Peyer's patch (tissue), 4 donors: ENCODE results near the gene BEND7. TPM values are rescaled to one million over a fixed set of nuclear protein-coding genes. Genes with fewer than 3 reads are reported as not detected.

Source experiments
- DNase-seq, 3 donors: peaks; one replicate each; pipeline ENCODE4 v3.0.0-alpha.2; 2017 to 2019
- H3K27ac ChIP-seq, 4 donors: fragments of 200-600 bp; sonication (generic); one replicate each; pipeline ENCODE4 v1.5.1; 2016 to 2019
- H3K27me3 ChIP-seq, 2 donors: fragments of 200-600 bp; sonication (generic); one replicate each; pipeline ENCODE4 v1.5.1; 2019
- H3K36me3 ChIP-seq, 3 donors: fragments of 200-600 bp; sonication (generic); one replicate each; pipeline ENCODE4 v1.5.1; 2016 to 2019
- H3K4me1 ChIP-seq, 4 donors: fragments of 200-600 bp; sonication (generic); one replicate each; pipeline ENCODE4 v1.5.1; 2016 to 2019
- H3K4me3 ChIP-seq, 4 donors: fragments of 200-600 bp; sonication (generic); 1 replicate in 3 of 4; 2 replicates in 1 of 4; pipeline ENCODE4 v1.5.1; 2016 to 2019; ENCODE audit warnings: mild to moderate bottlenecking in 1 of 4
- H3K9me3 ChIP-seq, 4 donors: fragments of 200-600 bp; sonication (generic); one replicate each; pipeline ENCODE4 v1.5.1; 2016 to 2019; ENCODE audit warnings: mild to moderate bottlenecking in 1 of 4
- POLR2A ChIP-seq, 2 donors: fragments of 450-650 bp; IDR thresholded peaks; one replicate each; pipeline ENCODE4 v1.5.1; 2017; ENCODE audit warnings: antibody characterized with exemption in 2 of 2, mild to moderate bottlenecking in 2 of 2, moderate library complexity in 2 of 2
- total RNA-seq, 4 donors: library from RNA; depleted of rRNA; stranded (reverse); fragments of >200 nt; gene quantifications; one replicate each; pipeline ENCODE4 v1.1.0, GENCODE V29; 2016
- TF ChIP-seq, protein P1 (sequence below), 6 experiments: fragments of 450-650 bp in 4 of 6; fragments of 200-600 bp in 2 of 6; sonication (generic) in 1 of 6; IDR thresholded peaks; one replicate each; pipeline ENCODE4 v1.5.1; 2017 to 2019; ENCODE audit warnings: antibody characterized with exemption in 6 of 6, mild to moderate bottlenecking in 3 of 6, moderate library complexity in 1 of 6

Gene BEND7
- total RNA-seq, 4 donors from 2014 or later, result 23.1 to 136 (median 97.8) TPM

DNA sequence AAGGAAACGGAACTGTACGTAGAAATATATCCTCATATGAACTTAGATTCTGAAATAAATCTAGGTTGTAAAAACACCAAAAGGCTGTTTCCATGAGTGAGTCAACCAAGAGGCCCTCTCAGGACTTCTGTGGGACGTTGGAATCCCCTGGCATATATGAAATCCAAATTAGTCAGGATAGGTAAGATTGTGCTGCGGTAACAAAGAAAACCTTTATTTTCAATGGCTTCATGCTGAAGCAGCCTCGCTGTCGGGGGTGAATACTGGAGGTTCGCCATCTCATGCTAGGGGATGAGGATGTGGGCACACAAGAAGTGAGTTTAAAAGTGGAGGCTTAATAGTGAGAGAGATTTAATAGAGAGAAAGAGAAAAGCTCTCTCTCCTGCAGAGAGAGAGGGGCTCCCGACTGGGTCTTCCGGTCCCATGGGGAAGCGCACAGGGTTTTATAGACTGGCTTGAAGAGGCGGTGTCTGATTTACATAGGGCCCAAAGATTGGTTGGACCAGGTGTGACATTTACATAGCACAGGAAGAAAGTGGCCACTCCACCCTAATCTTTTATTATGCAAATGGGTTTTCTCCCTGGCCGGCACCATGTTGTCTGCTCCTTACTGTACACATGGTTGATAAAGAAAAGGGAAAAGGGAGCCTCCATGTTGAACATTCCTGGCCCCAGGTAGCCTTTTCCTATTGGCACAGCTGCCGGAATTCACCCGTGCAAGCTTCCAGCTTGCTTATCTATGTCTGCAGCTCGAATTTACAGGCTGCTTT lies 128.4 kb downstream of the BEND7 start:
- DNase-seq, result no peak
- H3K27me3 ChIP-seq, result no peaks in the 10 kb centered on the region
- H3K27ac ChIP-seq, result no peak overlapping the region
- H3K36me3 ChIP-seq, result no peaks in the 10 kb centered on the region
- TF ChIP-seq, protein P1, sequence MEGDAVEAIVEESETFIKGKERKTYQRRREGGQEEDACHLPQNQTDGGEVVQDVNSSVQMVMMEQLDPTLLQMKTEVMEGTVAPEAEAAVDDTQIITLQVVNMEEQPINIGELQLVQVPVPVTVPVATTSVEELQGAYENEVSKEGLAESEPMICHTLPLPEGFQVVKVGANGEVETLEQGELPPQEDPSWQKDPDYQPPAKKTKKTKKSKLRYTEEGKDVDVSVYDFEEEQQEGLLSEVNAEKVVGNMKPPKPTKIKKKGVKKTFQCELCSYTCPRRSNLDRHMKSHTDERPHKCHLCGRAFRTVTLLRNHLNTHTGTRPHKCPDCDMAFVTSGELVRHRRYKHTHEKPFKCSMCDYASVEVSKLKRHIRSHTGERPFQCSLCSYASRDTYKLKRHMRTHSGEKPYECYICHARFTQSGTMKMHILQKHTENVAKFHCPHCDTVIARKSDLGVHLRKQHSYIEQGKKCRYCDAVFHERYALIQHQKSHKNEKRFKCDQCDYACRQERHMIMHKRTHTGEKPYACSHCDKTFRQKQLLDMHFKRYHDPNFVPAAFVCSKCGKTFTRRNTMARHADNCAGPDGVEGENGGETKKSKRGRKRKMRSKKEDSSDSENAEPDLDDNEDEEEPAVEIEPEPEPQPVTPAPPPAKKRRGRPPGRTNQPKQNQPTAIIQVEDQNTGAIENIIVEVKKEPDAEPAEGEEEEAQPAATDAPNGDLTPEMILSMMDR (IDR thresholded peaks at IDR 0.05), result no peak
- no peak for TF ChIP-seq POLR2A (IDR thresholded peaks at IDR 0.05)
- no peak overlapping the region for H3K4me3 ChIP-seq
- H3K9me3 ChIP-seq, result no peaks in the 10 kb centered on the region
- H3K4me1 ChIP-seq, result peaks cover 0 to 6% (median 0%) of the 10 kb centered on the region in 4 donors

DNA sequence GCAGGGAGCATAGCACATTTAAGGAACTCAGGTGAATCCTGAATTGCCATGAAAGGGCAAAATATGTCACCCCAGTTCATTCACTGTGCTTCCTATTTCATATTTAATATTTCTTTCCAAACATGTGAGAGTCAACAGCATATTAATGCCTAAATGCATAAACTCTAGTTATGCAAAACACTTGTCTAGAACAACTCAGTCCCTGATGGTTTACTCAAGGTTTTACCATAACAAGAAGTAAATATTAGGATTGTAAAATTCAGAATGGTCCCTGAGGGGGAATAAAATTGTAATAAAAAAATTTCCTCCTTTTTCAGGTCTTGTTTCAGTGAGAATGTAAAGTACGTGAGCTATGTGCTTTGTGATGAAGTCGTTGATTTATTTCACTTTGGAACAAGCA lies 129.1 kb downstream of the BEND7 start:
- Histone ChIP-seq H3K36me3 (no peaks in the 10 kb centered on the region), H3K9me3 (no peaks in the 10 kb centered on the region), H3K27me3 (no peaks in the 10 kb centered on the region), H3K4me1 (peaks cover 0 to 6% (median 0%) of the 10 kb centered on the region in 4 donors), H3K4me3 (no peak overlapping the region), H3K27ac (no peak overlapping the region)
- DNase-seq, result no peak
- TF ChIP-seq POLR2A (IDR thresholded peaks at IDR 0.05), result no peak
- TF ChIP-seq, protein P1 (IDR thresholded peaks at IDR 0.05), result no peak

GRCh38 chr10:13399236-13399635 lies 129.6 kb downstream of the BEND7 start:
- TF ChIP-seq POLR2A (IDR thresholded peaks at IDR 0.05), result no peak
- TF ChIP-seq, protein P1 (IDR thresholded peaks at IDR 0.05), result no peak
- Histone ChIP-seq H3K27ac (no peak overlapping the region), H3K9me3 (no peaks in the 10 kb centered on the region), H3K36me3 (no peaks in the 10 kb centered on the region), H3K4me3 (no peak overlapping the region), H3K27me3 (no peaks in the 10 kb centered on the region), H3K4me1 (peaks cover 0 to 2% (median 0%) of the 10 kb centered on the region in 4 donors)
- no peak for DNase-seq

DNA sequence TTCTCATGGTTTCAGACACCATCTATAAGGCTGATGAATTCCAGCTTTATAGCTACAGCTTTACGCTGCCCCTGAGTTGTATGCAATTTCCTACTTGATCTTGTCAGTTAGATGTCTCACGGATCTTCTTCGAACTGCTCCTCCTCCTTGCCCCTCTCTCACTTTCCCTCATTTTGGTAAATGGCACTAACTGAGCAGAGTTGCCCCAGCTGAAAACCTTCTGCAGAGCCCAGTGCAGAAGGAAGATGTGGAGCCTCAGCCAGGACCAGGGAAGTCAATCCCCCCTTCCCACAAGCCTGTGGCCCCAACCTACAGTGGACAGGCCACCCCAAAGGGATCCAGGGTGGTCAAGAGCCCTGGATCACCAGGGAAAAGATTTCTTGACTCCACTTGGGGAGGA lies 131.8 kb downstream of the BEND7 start:
- Histone ChIP-seq H3K27ac (no peak overlapping the region), H3K4me1 (no peaks in the 10 kb centered on the region), H3K4me3 (no peak overlapping the region), H3K9me3 (no peaks in the 10 kb centered on the region), H3K27me3 (no peaks in the 10 kb centered on the region), H3K36me3 (no peaks in the 10 kb centered on the region)
- DNase-seq, result no peak
- no peak for TF ChIP-seq POLR2A (IDR thresholded peaks at IDR 0.05)
- TF ChIP-seq, protein P1 (IDR thresholded peaks at IDR 0.05), result no peak

DNA sequence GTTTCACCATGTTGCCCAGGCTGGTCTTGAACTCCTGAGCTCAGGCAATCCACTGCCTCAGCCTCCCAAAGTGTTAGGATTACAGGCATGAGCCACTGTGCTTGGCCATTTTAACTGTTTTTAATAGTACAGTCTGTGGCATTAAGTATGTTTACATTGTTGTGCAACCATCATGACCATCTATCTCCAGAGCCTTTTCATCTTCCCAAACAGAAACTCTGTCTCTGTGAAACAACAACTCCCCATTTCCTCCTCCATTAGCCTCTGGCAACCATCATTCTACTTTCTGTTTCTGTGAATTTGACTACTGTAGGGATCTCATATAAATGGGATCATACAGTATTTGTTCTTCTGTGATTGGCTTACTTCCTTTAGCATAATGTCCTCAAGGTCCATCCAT lies 132.4 kb downstream of the BEND7 start:
- Histone ChIP-seq H3K4me1 (no peaks in the 10 kb centered on the region), H3K27me3 (no peaks in the 10 kb centered on the region), H3K9me3 (no peaks in the 10 kb centered on the region), H3K36me3 (no peaks in the 10 kb centered on the region), H3K4me3 (no peak overlapping the region), H3K27ac (no peak overlapping the region)
- no peak for TF ChIP-seq POLR2A (IDR thresholded peaks at IDR 0.05)
- no peak for DNase-seq

- no peaks in the 10 kb centered on the region for H3K27me3 ChIP-seq
- DNase-seq, result no peak
- H3K27ac ChIP-seq, result no peak overlapping the region
- TF ChIP-seq POLR2A (IDR thresholded peaks at IDR 0.05), result no peak
- TF ChIP-seq, protein P1 (IDR thresholded peaks at IDR 0.05), result no peak
- no peak overlapping the region for H3K4me3 ChIP-seq
- no peaks in the 10 kb centered on the region for H3K4me1 ChIP-seq
- H3K36me3 ChIP-seq, result no peaks in the 10 kb centered on the region
- H3K9me3 ChIP-seq, result no peaks in the 10 kb centered on the region
Observed at GRCh38 chr10:13395540-13395939, 133.3 kb downstream of the BEND7 start.
